Measurements from ENCODE around the gene NACA2. TPM values are rescaled to one million over a fixed set of nuclear protein-coding genes. Genes with fewer than 3 reads are reported as not detected.
A peak's percentile ranks its signal among the peaks of the same experiment; 100 is the strongest.
"Not testable (repeated sequence)": the region's sequence is repeated elsewhere in the genome, so short reads cannot be mapped to it uniquely, and the experiment has no call there.

NACA2 gene
- total RNA-seq, 4 donors from 2014 or later: not detected

GRCh38 chr17:61575983-61576382 is 15.0 kb downstream of the NACA2 start:
- Histone ChIP-seq H3K9me3 (no peaks in the 10 kb centered on the region), H3K4me1 (no peaks in the 10 kb centered on the region), H3K4me3 (no peak overlapping the region), H3K36me3 (no peaks in the 10 kb centered on the region), H3K27ac (no peak overlapping the region), H3K27me3 (peaks cover 0 to 2% of the 10 kb centered on the region in 2 donors)
- TF ChIP-seq, protein P1, sequence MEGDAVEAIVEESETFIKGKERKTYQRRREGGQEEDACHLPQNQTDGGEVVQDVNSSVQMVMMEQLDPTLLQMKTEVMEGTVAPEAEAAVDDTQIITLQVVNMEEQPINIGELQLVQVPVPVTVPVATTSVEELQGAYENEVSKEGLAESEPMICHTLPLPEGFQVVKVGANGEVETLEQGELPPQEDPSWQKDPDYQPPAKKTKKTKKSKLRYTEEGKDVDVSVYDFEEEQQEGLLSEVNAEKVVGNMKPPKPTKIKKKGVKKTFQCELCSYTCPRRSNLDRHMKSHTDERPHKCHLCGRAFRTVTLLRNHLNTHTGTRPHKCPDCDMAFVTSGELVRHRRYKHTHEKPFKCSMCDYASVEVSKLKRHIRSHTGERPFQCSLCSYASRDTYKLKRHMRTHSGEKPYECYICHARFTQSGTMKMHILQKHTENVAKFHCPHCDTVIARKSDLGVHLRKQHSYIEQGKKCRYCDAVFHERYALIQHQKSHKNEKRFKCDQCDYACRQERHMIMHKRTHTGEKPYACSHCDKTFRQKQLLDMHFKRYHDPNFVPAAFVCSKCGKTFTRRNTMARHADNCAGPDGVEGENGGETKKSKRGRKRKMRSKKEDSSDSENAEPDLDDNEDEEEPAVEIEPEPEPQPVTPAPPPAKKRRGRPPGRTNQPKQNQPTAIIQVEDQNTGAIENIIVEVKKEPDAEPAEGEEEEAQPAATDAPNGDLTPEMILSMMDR (IDR thresholded peaks at IDR 0.05): no peak
- no peak for TF ChIP-seq POLR2A (IDR thresholded peaks at IDR 0.05)
- intact Hi-C loops (cut with DNase I; ENCODE audit: low total_unique reads): no loop called here
- no peak for DNase-seq

DNA sequence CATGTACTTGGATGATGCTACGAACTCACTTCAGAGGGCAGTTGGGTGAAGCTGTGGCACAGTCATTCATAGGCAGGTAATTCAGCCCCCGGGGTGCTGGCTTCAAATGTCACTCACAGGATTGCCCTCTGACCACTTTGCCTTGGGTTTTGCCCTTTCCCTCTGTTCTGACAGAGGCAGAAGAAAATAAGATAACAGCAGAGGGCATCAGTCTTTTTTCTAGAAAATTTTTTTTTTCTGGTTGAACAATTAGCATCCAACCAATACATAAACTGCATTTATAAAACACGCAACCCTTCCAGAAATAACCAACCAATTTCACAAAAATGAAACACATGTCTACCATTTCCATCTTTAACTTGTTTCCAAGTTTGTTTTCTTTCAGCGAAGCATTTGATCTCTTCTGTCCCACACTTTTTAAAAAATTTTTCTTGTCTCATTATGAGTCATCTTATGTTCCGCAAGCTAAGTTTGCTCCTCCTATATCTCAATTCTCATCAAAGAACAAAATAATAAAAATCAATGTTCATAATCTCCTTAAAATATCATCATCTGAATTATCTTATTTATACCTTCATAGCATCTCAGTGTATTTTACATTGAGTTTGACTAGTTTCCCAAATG is 15.6 kb downstream of the NACA2 start:
- DNase-seq: no peak
- H3K4me1 ChIP-seq: no peaks in the 10 kb centered on the region
- no peak overlapping the region for H3K27ac ChIP-seq
- TF ChIP-seq, protein P1 (IDR thresholded peaks at IDR 0.05): no peak
- TF ChIP-seq POLR2A (IDR thresholded peaks at IDR 0.05): no peak
- no peaks in the 10 kb centered on the region for H3K36me3 ChIP-seq
- H3K4me3 ChIP-seq: no peak overlapping the region
- H3K27me3 ChIP-seq: no peaks in the 10 kb centered on the region
- intact Hi-C loops (cut with DNase I; ENCODE audit: low total_unique reads): no loop called here
- H3K9me3 ChIP-seq: no peaks in the 10 kb centered on the region

GRCh38 chr17:61574542-61575351 is 16.3 kb downstream of the NACA2 start:
- TF ChIP-seq, protein P1 (IDR thresholded peaks at IDR 0.05): peak in 2 of 4 experiments; percentile 11 to 19
- TF ChIP-seq POLR2A (IDR thresholded peaks at IDR 0.05): no peak
- Histone ChIP-seq H3K4me3 (no peak overlapping the region), H3K27ac (no peak overlapping the region), H3K4me1 (no peaks in the 10 kb centered on the region), H3K27me3 (no peaks in the 10 kb centered on the region), H3K9me3 (no peaks in the 10 kb centered on the region), H3K36me3 (no peaks in the 10 kb centered on the region)
- intact Hi-C loops (cut with DNase I; ENCODE audit: low total_unique reads): no loop called here
- no peak for DNase-seq

DNA sequence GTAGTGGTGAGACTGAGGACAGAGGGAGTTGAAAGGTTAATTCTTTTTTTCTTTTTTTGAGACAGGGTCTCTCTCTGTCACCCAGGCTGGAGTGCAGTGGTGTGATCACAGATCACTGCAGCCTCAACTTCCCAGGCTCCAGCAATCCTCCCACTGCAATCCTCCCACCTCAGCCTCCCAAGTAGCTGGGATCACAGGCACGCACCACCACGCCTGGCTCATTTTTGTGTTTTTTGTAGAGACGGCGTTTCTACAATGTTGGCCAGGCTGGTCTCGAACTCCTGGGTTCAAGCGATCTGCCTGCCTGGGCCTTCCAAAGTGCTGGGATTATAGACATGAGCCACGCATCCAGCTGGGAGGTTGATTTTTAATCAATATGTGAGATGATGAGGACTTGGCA is 18.5 kb downstream of the NACA2 start:
- intact Hi-C loops (cut with DNase I; ENCODE audit: low total_unique reads); H3K27me3 ChIP-seq; H3K4me3 ChIP-seq; H3K36me3 ChIP-seq; H3K4me1 ChIP-seq; H3K9me3 ChIP-seq; DNase-seq; H3K27ac ChIP-seq: not testable (repeated sequence)

DNA sequence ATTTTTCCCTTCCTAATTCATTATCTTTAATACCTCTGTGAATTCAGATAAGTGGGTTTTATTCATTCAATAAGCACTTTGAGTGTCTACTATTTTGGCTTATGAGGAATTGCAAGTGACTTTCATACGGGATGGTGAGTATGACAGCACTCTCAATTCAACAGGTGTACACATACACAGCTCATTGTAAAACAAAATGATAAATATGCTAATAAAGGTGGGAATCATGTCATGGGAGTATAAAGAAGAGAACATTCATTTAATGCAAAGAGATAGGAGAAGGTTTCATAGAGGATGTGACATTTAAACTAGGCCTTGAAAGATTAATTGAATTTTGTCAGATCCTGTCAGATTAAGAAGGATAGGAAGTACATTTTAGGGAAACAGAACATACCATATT is 19.4 kb downstream of the NACA2 start:
- intact Hi-C loops (cut with DNase I; ENCODE audit: low total_unique reads): no loop called here
- Histone ChIP-seq H3K27me3 (no peaks in the 10 kb centered on the region), H3K4me3 (no peak overlapping the region), H3K9me3 (no peaks in the 10 kb centered on the region), H3K27ac (no peak overlapping the region), H3K4me1 (no peaks in the 10 kb centered on the region), H3K36me3 (no peaks in the 10 kb centered on the region)
- TF ChIP-seq, protein P1 (IDR thresholded peaks at IDR 0.05): no peak
- no peak for TF ChIP-seq POLR2A (IDR thresholded peaks at IDR 0.05)
- DNase-seq: no peak
